Activated CD4-positive, alpha-beta T cell treated with anti-CD3 and anti-CD28 coated beads, Interleukin-2, amount 50 U/mL, for 1 hour (primary cell): ENCODE data around the gene PLEKHG5.

Experiments used
- DNase-seq: peaks from one replicate; pipeline ENCODE4 v3.0.0-alpha.2; 2020

PLEKHG5 gene

DNA sequence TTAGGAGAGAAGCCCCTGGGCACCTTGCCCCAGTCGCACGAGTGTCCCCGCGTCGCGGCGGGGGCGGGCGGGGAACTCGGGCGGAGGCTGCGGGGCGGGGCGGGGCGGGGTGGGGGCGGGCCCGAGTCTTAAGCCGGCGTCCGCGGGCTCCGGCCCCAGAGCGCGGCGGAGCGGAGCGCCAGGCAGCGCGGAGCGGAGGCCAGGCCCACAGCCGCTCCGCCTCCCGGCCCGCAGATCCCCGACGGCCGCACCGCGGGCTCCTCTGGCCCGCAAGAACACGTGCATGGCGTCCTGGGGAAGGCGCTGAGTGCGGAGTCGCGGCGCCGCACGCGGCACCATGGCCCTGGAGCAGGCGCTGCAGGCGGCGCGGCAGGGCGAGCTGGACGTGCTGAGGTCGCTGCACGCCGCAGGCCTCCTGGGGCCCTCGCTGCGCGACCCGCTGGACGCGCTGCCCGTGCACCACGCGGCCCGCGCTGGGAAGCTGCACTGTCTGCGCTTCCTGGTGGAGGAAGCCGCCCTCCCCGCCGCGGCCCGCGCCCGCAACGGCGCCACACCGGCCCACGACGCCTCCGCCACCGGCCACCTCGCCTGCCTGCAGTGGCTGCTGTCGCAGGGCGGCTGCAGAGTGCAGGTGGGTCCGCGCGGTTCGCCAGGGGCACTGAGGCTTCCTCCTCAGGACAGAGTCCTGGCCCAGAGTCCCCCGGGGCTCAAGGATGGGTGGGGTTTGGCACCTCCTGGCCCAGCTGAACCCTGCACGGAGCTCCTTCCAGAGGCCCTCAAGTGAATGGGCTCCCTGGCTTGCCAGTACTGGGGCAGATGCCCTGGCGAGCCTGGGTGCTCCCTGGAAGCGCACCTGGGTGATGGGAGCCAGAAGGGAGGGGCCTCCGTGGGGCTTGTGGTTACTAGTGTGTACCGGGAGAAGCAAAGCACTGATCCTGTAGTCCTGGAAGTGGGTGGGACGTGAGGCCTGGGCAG lies 66.6 kb downstream of the PLEKHG5 start, which contains the start of gene ESPN:
Gene ESPN, plus strand, starts transcription at position 158 of the 975 bp plus-strand sequence. Its CDS starts 180 bp downstream, at position 338.
- no peak for DNase-seq

DNA sequence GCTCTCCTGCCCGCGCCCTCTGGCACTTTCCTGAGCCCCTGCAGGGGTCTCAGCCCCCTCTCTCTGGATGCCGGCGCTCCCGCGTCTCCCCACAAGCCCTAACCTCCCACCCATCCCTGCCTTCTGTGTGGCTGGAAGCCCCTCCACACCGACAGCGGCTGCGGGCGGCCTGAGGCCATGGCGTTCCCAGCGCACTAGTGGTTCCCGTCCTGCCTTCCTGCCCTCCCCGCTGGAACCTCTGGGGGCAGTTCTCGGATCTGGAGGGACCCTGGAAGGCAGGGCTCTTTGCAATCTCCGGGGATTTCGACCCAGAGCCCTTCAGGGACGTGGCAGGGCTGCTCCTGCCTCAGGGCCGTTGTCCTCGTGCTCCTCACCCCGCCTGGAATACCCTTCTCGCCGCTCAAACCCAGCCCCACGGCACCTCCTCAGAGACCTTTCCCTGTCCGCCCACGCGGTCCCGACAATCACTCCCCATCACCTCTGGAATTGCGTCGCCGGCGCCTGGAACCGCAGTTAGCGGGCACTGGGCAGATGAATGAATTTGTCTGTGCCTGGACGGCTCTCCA lies 67.4 kb downstream of the PLEKHG5 start:
- no peak for DNase-seq

DNA sequence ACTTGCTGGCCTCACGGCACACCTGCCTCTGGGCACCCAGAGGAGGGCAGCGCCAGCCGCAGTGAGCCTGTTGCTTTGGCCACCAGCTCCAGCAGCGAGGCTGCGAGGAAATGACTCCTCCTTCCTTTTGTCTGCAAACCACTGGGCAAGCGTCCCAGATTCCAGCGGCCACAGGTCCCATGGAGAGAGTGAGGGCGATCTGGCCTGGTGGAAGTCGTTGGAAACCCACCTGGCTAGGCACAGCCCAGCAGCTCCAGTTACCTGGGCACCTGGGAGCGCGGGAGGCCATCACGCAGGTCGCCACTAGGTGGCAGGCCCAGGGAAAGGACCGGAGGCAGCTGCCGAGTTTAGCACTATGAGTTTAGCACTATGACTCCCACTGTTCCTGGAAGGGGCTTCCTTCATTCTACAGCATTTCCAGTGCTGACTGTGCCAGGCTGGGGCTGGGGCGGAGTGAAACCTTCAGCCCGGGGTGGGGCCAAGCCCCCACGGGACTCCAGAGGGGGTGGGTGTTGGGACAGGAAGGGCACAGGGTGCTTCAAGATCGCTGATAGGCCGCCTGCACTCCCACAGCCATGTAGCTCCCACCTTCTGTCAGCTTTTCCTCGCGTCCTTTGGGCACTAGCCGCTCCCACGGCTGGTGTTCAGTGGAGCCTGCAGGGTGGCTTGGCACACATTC lies 68.0 kb downstream of the PLEKHG5 start:
- peak; percentile 75 for DNase-seq

DNA sequence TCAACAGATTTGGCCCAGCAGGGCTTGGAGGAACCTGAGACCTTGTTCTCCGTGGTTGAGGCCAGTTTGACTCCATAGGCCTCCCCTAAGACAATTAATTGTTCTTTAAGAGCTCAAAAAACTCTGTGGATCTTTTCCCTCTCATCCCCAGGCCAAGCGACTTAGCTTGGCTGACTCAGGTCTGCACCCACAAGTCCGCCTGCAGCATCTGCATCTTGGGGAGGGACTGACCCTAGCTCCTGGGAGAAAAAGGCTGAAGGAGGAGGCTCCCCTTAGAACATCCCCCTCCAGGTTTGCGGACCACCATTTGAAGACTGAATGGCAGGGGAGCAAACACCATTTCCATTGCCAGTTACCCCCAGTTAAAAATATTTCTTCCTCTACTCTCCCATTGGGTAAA lies 70.2 kb downstream of the PLEKHG5 start:
- no peak for DNase-seq

GRCh38 chr1:6420454-6421042 lies 70.9 kb downstream of the PLEKHG5 start:
- no peak for DNase-seq

DNA sequence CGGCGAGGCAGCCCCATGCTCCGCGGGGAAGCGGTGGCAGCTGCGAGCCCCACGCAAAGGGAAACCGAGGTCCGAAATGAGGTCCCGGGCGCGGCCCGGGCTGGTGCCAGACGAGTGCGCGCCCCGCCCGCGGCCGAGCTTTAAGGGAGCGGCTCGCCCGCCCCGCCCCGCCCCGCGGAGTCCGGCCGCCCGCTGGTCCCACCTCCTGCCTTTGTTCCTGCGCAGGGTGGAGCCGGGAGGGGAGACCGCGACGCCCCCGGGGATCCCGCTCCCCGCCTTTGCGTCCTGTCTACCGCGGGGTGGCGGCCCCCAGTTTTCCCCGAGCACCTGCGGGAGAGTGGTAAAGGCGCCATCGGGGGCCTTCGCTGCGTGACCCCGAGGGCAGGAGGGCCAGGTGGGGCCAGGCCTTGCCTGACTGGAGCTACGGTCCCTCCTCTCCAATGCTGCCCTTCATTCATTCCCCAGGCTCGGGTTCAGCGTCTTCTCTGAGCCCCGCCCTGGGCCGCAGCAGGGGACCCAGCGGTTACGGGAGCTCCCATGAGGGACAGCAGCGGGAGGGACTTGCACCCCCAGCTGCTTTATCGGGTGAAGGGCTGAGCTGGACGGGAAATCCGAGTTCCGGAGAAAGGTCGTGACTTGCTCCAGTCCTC lies 71.5 kb downstream of the PLEKHG5 start, which contains the start of gene HES2:
Gene HES2, minus strand, starts transcription at position 116 of the 650 bp plus-strand sequence. Its CDS starts 99 bp downstream, at position 17.
- DNase-seq, result no peak

DNA sequence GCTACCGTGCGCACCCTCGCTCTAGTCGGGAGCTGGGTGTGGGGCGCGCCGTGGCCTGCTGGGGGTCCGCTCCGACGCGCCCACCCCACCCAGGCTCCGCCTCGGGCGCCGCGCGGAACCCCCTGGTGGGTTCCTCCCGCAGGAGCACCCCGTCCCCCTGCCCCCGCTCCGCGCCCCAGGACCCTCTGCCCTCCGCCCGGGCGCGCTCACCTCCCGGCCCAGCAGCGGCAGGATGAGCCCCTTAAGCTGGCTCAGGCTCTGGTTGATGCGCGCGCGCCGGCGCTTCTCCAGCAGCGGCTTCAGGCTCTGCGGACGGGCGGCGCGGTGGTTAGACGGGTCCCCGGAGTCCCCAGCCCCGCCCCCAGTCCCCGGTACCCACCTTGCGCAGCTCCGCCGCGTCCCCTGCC lies 72.1 kb downstream of the PLEKHG5 start:
- no peak for DNase-seq

GRCh38 chr1:6418668-6419396 lies 72.6 kb downstream of the PLEKHG5 start:
- no peak for DNase-seq

GRCh38 chr1:6417961-6418667 lies 73.4 kb downstream of the PLEKHG5 start:
- DNase-seq, result no peak
